Epithelial cell of proximal tubule (primary cell): Measurements from ENCODE around the gene ST8SIA5. TPM values are rescaled to one million over a fixed set of nuclear protein-coding genes. Genes with fewer than 3 reads are reported as not detected.

Experiments used
- DNase-seq: peaks from one replicate; pipeline ENCODE4 v3.0.0-alpha.2; 2011; ENCODE audit warnings: low read depth
- H3K4me3 ChIP-seq: 2 replicates; pipeline ENCODE4 v1.5.1; 2011; ENCODE audit warnings: low read depth, mild to moderate bottlenecking, low read length
- total RNA-seq: library from RNA; depleted of rRNA; stranded (reverse); fragments of >200 nt; gene quantifications from 2 replicates; pipeline ENCODE4 v1.2.3, GENCODE V29; 2015
- TF ChIP-seq, protein P1 (sequence below): conservative IDR thresholded peaks from 2 replicates; pipeline ENCODE4 v1.5.1; 2012; ENCODE audit warnings: low read depth, mild to moderate bottlenecking, low read length

ST8SIA5 gene
- total RNA-seq, 1 donor from 2014 or later: not detected

DNA sequence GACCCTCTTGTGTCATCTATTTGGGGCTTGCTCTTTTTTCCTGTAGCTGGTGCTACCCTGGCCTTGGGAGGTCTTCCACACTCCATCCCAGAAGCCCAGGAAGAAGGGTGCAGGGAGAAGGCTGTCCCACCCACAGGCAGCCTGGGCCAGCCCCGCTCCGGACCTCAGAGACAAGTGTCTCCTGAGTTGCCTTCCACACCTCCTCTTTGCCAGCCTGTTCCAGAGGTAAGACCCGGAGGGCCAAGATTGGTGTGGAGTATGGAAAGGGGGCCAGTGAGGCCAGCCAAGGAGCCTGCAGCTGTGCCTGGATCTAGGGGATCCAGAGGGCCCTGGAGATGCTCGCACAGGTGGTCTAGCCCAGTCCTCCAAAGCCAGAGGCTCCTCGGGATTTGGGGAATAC is 40.5 kb downstream of the ST8SIA5 start:
- no peak for DNase-seq

DNA sequence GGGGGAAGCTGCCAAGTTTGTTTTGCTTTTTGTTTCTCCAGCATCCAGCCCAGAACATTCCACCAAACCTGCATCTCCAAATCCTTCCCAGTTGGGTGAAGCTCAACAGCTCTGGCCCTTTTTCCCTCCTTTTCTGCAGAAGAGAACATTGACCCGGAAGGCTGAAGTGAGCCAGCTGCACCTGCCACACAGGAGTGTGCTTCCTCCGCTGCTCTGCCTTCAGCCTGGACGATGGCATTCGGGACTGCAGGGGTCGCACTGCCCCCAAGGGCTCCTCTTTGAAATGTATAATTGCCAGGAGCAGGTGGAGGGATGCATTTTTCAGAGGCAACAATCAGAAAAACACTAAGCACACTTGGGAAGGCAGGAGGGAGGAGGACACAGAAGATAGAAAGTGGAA is 41.8 kb downstream of the ST8SIA5 start:
- no peak for DNase-seq
- H3K4me3 ChIP-seq: no peak overlapping the region
- TF ChIP-seq, protein P1, sequence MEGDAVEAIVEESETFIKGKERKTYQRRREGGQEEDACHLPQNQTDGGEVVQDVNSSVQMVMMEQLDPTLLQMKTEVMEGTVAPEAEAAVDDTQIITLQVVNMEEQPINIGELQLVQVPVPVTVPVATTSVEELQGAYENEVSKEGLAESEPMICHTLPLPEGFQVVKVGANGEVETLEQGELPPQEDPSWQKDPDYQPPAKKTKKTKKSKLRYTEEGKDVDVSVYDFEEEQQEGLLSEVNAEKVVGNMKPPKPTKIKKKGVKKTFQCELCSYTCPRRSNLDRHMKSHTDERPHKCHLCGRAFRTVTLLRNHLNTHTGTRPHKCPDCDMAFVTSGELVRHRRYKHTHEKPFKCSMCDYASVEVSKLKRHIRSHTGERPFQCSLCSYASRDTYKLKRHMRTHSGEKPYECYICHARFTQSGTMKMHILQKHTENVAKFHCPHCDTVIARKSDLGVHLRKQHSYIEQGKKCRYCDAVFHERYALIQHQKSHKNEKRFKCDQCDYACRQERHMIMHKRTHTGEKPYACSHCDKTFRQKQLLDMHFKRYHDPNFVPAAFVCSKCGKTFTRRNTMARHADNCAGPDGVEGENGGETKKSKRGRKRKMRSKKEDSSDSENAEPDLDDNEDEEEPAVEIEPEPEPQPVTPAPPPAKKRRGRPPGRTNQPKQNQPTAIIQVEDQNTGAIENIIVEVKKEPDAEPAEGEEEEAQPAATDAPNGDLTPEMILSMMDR: no peak

More for the DNA sequence above, 40.5 kb downstream of the ST8SIA5 start:
- no peak overlapping the region for H3K4me3 ChIP-seq
- TF ChIP-seq, protein P1: no peak

DNA sequence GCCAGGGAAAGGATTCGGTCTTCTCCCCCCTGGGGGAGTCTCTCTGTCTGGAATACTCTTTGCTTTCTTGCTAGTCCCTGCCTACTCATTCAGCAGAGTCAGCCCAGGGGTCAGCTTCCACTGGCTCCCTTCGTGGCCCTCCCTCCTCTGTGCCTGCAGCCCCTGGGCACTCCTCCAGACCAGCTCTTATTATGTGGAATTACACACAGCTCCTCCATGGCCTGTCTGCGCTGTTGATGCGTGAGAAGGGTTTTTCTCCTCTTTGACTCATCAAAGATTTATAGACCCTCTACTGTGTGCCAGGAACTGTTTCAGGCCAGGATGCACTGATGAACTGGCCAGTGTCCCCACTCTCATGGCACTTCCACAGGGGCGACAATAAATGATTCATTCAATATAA is 44.4 kb downstream of the ST8SIA5 start:
- no peak overlapping the region for H3K4me3 ChIP-seq
- no peak for DNase-seq
- TF ChIP-seq, protein P1: no peak

DNA sequence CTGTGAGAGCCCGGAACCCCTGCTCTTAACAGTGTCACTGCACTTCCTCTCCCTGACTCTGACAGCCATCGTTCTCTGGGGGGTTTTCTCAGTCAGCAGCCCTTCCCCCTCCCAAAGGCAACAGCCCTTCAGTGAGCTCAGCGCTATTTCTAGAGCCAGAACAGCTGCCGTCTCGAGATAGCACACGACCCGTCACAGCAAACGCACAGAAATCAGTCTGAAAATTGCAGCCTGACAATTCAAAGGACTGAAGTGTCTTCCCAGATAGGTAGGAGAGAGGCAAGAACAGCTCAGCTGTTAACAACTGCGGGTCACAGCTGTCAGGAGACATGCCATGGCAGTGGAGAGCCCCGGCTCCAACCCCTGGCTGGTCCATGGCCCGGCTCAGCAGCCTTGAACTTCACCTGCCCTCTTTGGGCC is 45.4 kb downstream of the ST8SIA5 start:
- H3K4me3 ChIP-seq: no peak overlapping the region
- no peak for DNase-seq
- TF ChIP-seq, protein P1: no peak

DNA sequence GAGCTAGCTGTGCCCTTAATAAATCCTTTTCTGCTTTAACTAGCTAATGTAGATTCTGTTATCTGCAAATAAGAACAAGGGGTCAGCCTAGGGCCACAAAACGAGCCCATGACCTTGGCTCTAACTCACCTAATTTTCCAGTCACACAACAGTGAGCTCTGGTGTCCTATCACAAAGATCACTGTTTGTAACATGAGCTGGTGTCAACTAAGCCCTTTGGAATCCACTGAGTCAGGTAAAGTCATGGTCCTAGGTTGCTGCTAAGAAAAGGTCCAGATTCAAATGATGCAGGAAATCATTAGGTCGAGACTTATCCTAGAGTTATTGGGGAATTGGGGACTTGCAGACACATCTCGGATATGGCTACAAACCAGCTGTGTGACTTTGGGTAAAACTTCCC is 49.9 kb downstream of the ST8SIA5 start:
- peak; percentile 49 for DNase-seq
- no peak overlapping the region for H3K4me3 ChIP-seq
- TF ChIP-seq, protein P1: no peak

GRCh38 chr18:46705521-46705920 is 51.3 kb downstream of the ST8SIA5 start:
- TF ChIP-seq, protein P1: no peak
- DNase-seq: no peak
- H3K4me3 ChIP-seq: no peak overlapping the region

GRCh38 chr18:46704816-46705215 is 52.0 kb downstream of the ST8SIA5 start:
- H3K4me3 ChIP-seq: no peak overlapping the region
- DNase-seq: no peak
- TF ChIP-seq, protein P1: no peak
